ENCODE data around the gene NAPSA.

The NAPSA gene

GRCh38 chr19:50365434-50366306, at the start of gene NAPSA:
Gene NAPSA (minus strand): TSS chr19:50365639. CDS start chr19:50365621, 18 bp downstream.
- peaks cover 1% of the 10 kb centered on the region; the same call in 1 of the 2 replicates for H3K4me1 ChIP-seq (ENCODE audit: control insufficient read depth, insufficient read depth, low read length)

DNA sequence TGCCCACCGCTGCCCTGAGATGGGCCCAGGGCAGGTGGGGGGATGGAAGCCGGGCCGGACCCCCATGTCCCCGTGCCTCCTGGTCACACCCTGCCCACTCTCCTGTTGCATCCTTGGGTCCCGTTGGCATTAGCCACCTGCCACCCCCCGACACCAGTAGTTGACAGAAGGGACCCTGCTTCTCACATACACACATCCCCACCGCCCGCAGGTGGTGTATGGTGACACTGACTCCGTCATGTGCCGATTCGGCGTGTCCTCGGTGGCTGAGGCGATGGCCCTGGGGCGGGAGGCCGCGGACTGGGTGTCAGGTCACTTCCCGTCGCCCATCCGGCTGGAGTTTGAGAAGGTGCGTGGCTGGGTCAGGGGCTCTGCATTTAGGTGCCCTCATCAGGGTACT, 48.1 kb upstream of the NAPSA start:
- no peaks in the 10 kb centered on the region for H3K27me3 ChIP-seq (ENCODE audit: control insufficient read depth, insufficient read depth, low read length)
- H3K36me3 ChIP-seq (ENCODE audit: control insufficient read depth, insufficient read depth, low read length) = peaks cover 20% of the 10 kb centered on the region
- no peak overlapping the region for H3K27ac ChIP-seq (ENCODE audit: low read length)
- H3K9me3 ChIP-seq (ENCODE audit: control insufficient read depth, insufficient read depth, low read length) = no peaks in the 10 kb centered on the region
- DNase-seq (ENCODE audit: low read depth, low spot score) = no peak
- H3K4me1 ChIP-seq (ENCODE audit: control insufficient read depth, insufficient read depth, low read length) = peaks cover 3% of the 10 kb centered on the region; the same call in 1 of the 2 replicates
- H3K4me3 ChIP-seq (ENCODE audit: low read length) = no peak overlapping the region
- WGBS (ENCODE audit: insufficient coverage, insufficient read length) = no CpG with 5 or more reads among the region's 21 CpGs

More at GRCh38 chr19:50365434-50366306, at the start of gene NAPSA:
- H3K27me3 ChIP-seq (ENCODE audit: control insufficient read depth, insufficient read depth, low read length) = no peaks in the 10 kb centered on the region
- DNase-seq (ENCODE audit: low read depth, low spot score) = no peak
- H3K27ac ChIP-seq (ENCODE audit: low read length) = no peak within 1 kb of the TSS
- no peaks in the 10 kb centered on the region for H3K9me3 ChIP-seq (ENCODE audit: control insufficient read depth, insufficient read depth, low read length)
- no peak within 1 kb of the TSS for H3K4me3 ChIP-seq (ENCODE audit: low read length)
- H3K36me3 ChIP-seq (ENCODE audit: control insufficient read depth, insufficient read depth, low read length) = no peaks in the 10 kb centered on the region
- WGBS (ENCODE audit: insufficient coverage, insufficient read length) = no CpG with 5 or more reads among the region's 11 CpGs

DNA sequence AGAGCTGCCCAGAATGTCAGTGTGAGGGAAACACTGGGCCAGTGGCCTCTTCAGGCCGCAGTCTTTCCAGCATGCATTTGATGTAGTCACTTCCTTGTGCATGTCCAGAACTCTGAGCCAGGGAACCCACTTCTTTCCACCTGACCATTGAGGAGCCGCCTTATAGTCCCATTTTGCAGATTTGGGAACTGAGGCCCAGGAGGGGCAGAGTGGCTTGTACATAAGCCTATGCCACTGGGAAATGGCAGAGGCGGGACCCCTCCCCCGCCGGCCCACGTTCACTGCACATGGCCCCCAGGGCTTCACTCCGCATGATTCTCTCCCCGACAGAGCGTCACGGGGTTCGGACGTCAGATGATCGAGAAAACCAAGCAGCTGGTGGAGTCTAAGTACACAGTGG, 47.7 kb upstream of the NAPSA start:
- DNase-seq (ENCODE audit: low read depth, low spot score) = no peak
- Histone ChIP-seq H3K9me3 (ENCODE audit: control insufficient read depth, insufficient read depth, low read length) (no peaks in the 10 kb centered on the region), H3K4me1 (ENCODE audit: control insufficient read depth, insufficient read depth, low read length) (peaks cover 3% of the 10 kb centered on the region; the same call in 1 of the 2 replicates), H3K36me3 (ENCODE audit: control insufficient read depth, insufficient read depth, low read length) (peaks cover 20% of the 10 kb centered on the region), H3K27ac (ENCODE audit: low read length) (no peak overlapping the region), H3K27me3 (ENCODE audit: control insufficient read depth, insufficient read depth, low read length) (no peaks in the 10 kb centered on the region), H3K4me3 (ENCODE audit: low read length) (no peak overlapping the region)
- WGBS (ENCODE audit: insufficient coverage, insufficient read length) = no CpG with 5 or more reads among the region's 13 CpGs

- Histone ChIP-seq H3K4me3 (ENCODE audit: low read length) (no peak overlapping the region), H3K36me3 (ENCODE audit: control insufficient read depth, insufficient read depth, low read length) (peaks cover 20% of the 10 kb centered on the region), H3K27me3 (ENCODE audit: control insufficient read depth, insufficient read depth, low read length) (no peaks in the 10 kb centered on the region), H3K4me1 (ENCODE audit: control insufficient read depth, insufficient read depth, low read length) (peaks cover 2% of the 10 kb centered on the region; the same call in 1 of the 2 replicates), H3K27ac (ENCODE audit: low read length) (no peak overlapping the region), H3K9me3 (ENCODE audit: control insufficient read depth, insufficient read depth, low read length) (no peaks in the 10 kb centered on the region)
- no CpG with 5 or more reads among the region's 2 CpGs for WGBS (ENCODE audit: insufficient coverage, insufficient read length)
- no peak for DNase-seq (ENCODE audit: low read depth, low spot score)
Measured at GRCh38 chr19:50412419-50412818, 47.0 kb upstream of the NAPSA start.

GRCh38 chr19:50410109-50410508, 44.7 kb upstream of the NAPSA start:
- Histone ChIP-seq H3K27ac (ENCODE audit: low read length) (no peak overlapping the region), H3K27me3 (ENCODE audit: control insufficient read depth, insufficient read depth, low read length) (no peaks in the 10 kb centered on the region), H3K9me3 (ENCODE audit: control insufficient read depth, insufficient read depth, low read length) (no peaks in the 10 kb centered on the region), H3K36me3 (ENCODE audit: control insufficient read depth, insufficient read depth, low read length) (peaks cover 35% of the 10 kb centered on the region), H3K4me1 (ENCODE audit: control insufficient read depth, insufficient read depth, low read length) (no peaks in the 10 kb centered on the region), H3K4me3 (ENCODE audit: low read length) (no peak overlapping the region)
- no CpG with 5 or more reads among the region's 10 CpGs for WGBS (ENCODE audit: insufficient coverage, insufficient read length)
- no peak for DNase-seq (ENCODE audit: low read depth, low spot score)

DNA sequence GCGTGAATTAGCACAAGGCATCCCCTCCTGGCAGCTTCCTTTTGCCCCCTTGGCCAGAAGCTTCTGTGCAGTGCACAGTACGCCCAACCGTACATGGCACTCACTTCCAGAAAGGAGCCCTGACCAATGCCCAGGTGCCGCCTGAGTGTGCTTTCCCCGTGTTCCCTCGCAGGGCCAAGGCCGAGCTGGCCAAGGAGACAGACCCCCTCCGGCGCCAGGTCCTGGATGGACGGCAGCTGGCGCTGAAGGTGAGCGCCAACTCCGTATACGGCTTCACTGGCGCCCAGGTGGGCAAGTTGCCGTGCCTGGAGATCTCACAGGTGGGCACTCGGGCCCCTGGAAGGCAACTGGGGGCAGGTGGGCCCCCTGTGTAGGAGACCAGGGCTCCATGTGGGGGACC, 43.9 kb upstream of the NAPSA start:
- Histone ChIP-seq H3K27ac (ENCODE audit: low read length) (no peak overlapping the region), H3K9me3 (ENCODE audit: control insufficient read depth, insufficient read depth, low read length) (no peaks in the 10 kb centered on the region), H3K36me3 (ENCODE audit: control insufficient read depth, insufficient read depth, low read length) (peaks cover 37% of the 10 kb centered on the region), H3K4me3 (ENCODE audit: low read length) (no peak overlapping the region), H3K27me3 (ENCODE audit: control insufficient read depth, insufficient read depth, low read length) (no peaks in the 10 kb centered on the region), H3K4me1 (ENCODE audit: control insufficient read depth, insufficient read depth, low read length) (no peaks in the 10 kb centered on the region)
- no CpG with 5 or more reads among the region's 17 CpGs for WGBS (ENCODE audit: insufficient coverage, insufficient read length)
- DNase-seq (ENCODE audit: low read depth, low spot score) = no peak

- Histone ChIP-seq H3K27me3 (ENCODE audit: control insufficient read depth, insufficient read depth, low read length) (no peaks in the 10 kb centered on the region), H3K27ac (ENCODE audit: low read length) (no peak overlapping the region), H3K9me3 (ENCODE audit: control insufficient read depth, insufficient read depth, low read length) (no peaks in the 10 kb centered on the region), H3K4me1 (ENCODE audit: control insufficient read depth, insufficient read depth, low read length) (no peaks in the 10 kb centered on the region), H3K36me3 (ENCODE audit: control insufficient read depth, insufficient read depth, low read length) (peaks cover 53% of the 10 kb centered on the region), H3K4me3 (ENCODE audit: low read length) (no peak overlapping the region)
- DNase-seq (ENCODE audit: low read depth, low spot score) = no peak
- no CpG with 5 or more reads among the region's 19 CpGs for WGBS (ENCODE audit: insufficient coverage, insufficient read length)
Measured at GRCh38 chr19:50406829-50407228, 41.4 kb upstream of the NAPSA start.

DNA sequence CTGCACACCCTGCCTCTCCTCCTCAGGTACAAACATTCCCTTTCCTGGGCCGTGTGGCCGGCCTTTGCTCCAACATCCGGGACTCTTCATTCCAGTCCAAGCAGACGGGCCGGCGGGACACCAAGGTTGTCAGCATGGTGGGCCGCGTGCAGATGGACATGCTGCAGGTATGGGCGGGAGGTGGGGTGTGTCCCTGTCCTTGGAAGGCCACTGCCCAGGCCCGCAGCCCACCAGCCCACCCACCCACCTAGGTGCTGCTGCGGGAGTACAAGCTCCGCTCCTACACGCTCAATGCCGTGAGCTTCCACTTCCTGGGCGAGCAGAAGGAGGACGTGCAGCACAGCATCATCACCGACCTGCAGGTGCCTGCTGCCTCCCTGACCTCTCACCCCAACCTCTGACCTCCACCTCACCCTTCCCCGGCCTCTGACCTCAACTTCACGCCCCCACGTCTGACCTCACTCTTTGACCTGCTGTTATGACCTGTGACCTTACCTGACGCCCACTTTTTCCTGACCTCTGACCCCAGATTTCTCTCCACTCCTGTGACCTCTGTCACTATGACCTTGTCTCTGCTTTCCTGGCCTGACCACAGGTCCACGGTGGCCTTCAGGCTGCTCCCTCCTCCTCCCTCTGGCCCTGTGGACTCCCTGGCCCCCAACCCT, 40.8 kb upstream of the NAPSA start:
- H3K9me3 ChIP-seq (ENCODE audit: control insufficient read depth, insufficient read depth, low read length) = no peaks in the 10 kb centered on the region
- DNase-seq (ENCODE audit: low read depth, low spot score) = no peak
- H3K4me3 ChIP-seq (ENCODE audit: low read length) = no peak overlapping the region
- no CpG with 5 or more reads among the region's 22 CpGs for WGBS (ENCODE audit: insufficient coverage, insufficient read length)
- no peaks in the 10 kb centered on the region for H3K27me3 ChIP-seq (ENCODE audit: control insufficient read depth, insufficient read depth, low read length)
- H3K4me1 ChIP-seq (ENCODE audit: control insufficient read depth, insufficient read depth, low read length) = no peaks in the 10 kb centered on the region
- no peak overlapping the region for H3K27ac ChIP-seq (ENCODE audit: low read length)
- H3K36me3 ChIP-seq (ENCODE audit: control insufficient read depth, insufficient read depth, low read length) = peaks cover 54% of the 10 kb centered on the region

- Histone ChIP-seq H3K4me3 (ENCODE audit: low read length) (no peak overlapping the region), H3K27me3 (ENCODE audit: control insufficient read depth, insufficient read depth, low read length) (no peaks in the 10 kb centered on the region), H3K36me3 (ENCODE audit: control insufficient read depth, insufficient read depth, low read length) (peaks cover 38% of the 10 kb centered on the region), H3K9me3 (ENCODE audit: control insufficient read depth, insufficient read depth, low read length) (no peaks in the 10 kb centered on the region), H3K4me1 (ENCODE audit: control insufficient read depth, insufficient read depth, low read length) (no peaks in the 10 kb centered on the region), H3K27ac (ENCODE audit: low read length) (no peak overlapping the region)
- no CpG with 5 or more reads among the region's 41 CpGs for WGBS (ENCODE audit: insufficient coverage, insufficient read length)
- DNase-seq (ENCODE audit: low read depth, low spot score) = no peak
Measured at GRCh38 chr19:50402544-50403301, 37.3 kb upstream of the NAPSA start.
